CD14-positive monocyte (primary cell): Measurements from ENCODE around the gene PAPOLA. TPM values are rescaled to one million over a fixed set of nuclear protein-coding genes. Genes with fewer than 3 reads are reported as not detected.
A peak's percentile ranks its signal among the peaks of the same experiment; 100 is the strongest.

Source experiments
- DNase-seq, 3 donors: peaks; one replicate each; pipeline ENCODE4 v3.0.0-alpha.2; 2011 to 2022
- H2AFZ ChIP-seq: 2 replicates; pipeline ENCODE4 v1.6.0; 2012; ENCODE audit warnings: mild to moderate bottlenecking, low read depth, low read length, inconsistent platforms; ENCODE audit not compliant: insufficient read depth, poor library complexity, severe bottlenecking
- H3K27ac ChIP-seq, 2 donors: 1 replicate in 1 of 2; 2 replicates in 1 of 2; pipeline ENCODE4 v1.5.1; 2012 to 2013; ENCODE audit warnings: low read length in 2 of 2, control low read depth in 1 of 2, inconsistent platforms in 1 of 2, low read depth in 1 of 2, mild to moderate bottlenecking in 1 of 2
- H3K27me3 ChIP-seq, 2 donors: one replicate each; pipeline versions ENCODE4 v1.6.0 to v1.6.1; 2011 to 2013; ENCODE audit warnings: low read length in 2 of 2; ENCODE audit not compliant: control insufficient read depth in 2 of 2, insufficient read depth in 2 of 2
- H3K36me3 ChIP-seq, 2 donors: replicated peaks in 1 of 2; 1 replicate in 1 of 2; 2 replicates in 1 of 2; pipeline versions ENCODE4 v1.5.1 to v1.6.1; 2012 to 2013; ENCODE audit warnings: low read length in 2 of 2, control low read depth in 1 of 2, inconsistent platforms in 1 of 2, mild to moderate bottlenecking in 1 of 2; ENCODE audit not compliant: insufficient read depth in 2 of 2, control insufficient read depth in 1 of 2
- H3K4me1 ChIP-seq, 2 donors: 1 replicate in 1 of 2; 2 replicates in 1 of 2; pipeline versions ENCODE4 v1.5.1 to v1.6.1; 2012 to 2013; ENCODE audit warnings: low read length in 2 of 2, control low read depth in 1 of 2, inconsistent platforms in 1 of 2, mild to moderate bottlenecking in 1 of 2, moderate library complexity in 1 of 2; ENCODE audit not compliant: insufficient read depth in 2 of 2, control insufficient read depth in 1 of 2
- H3K4me2 ChIP-seq: replicated peaks from 2 replicates; pipeline ENCODE3; 2012; ENCODE audit warnings: low read length, moderate library complexity, mild to moderate bottlenecking; ENCODE audit not compliant: poor library complexity, severe bottlenecking; ENCODE audit errors: extremely low read depth
- H3K4me3 ChIP-seq, 3 experiments: fragments of 200-600 bp in 1 of 3; sonication (generic) in 1 of 3; replicated peaks in 1 of 3; 1 replicate in 2 of 3; 2 replicates in 1 of 3; pipeline ENCODE4 v1.5.1; 2011 to 2013; ENCODE audit warnings: low read length in 3 of 3, mild to moderate bottlenecking in 3 of 3, control low read depth in 2 of 3, low read depth in 2 of 3, inconsistent platforms in 1 of 3, moderate library complexity in 1 of 3
- H3K79me2 ChIP-seq: 2 replicates; pipeline ENCODE4 v1.6.0; 2012; ENCODE audit warnings: mild to moderate bottlenecking, control low read depth, inconsistent platforms, low read length, moderate library complexity; ENCODE audit not compliant: insufficient read depth
- H3K9ac ChIP-seq: 2 replicates; pipeline ENCODE4 v1.6.0; 2017; ENCODE audit warnings: low read length, mild to moderate bottlenecking; ENCODE audit not compliant: insufficient read depth, poor library complexity, severe bottlenecking
- H3K9me3 ChIP-seq, 2 donors: replicated peaks in 1 of 2; 1 replicate in 1 of 2; 2 replicates in 1 of 2; pipeline versions ENCODE4 v1.5.1 to v1.6.1; 2012 to 2013; ENCODE audit warnings: low read length in 2 of 2, control low read depth in 1 of 2; ENCODE audit not compliant: control insufficient read depth in 1 of 2, insufficient read depth in 1 of 2
- H4K20me1 ChIP-seq: 2 replicates; pipeline ENCODE4 v1.6.0; 2012; ENCODE audit warnings: mild to moderate bottlenecking, low read length, control low read depth, moderate library complexity; ENCODE audit not compliant: insufficient read depth
- H3K27ac Mint-ChIP-seq, 7 donors: one replicate each; pipeline ENCODE4 v1.8.0; 2020; ENCODE audit warnings: mild to moderate bottlenecking in 7 of 7, mixed read lengths in 7 of 7, moderate library complexity in 6 of 7, inconsistent platforms in 2 of 7
- H3K27me3 Mint-ChIP-seq, 3 donors: one replicate each; pipeline ENCODE4 v1.8.0; 2021 to 2022; ENCODE audit warnings: low read depth in 3 of 3, mild to moderate bottlenecking in 3 of 3, mixed read lengths in 3 of 3, moderate library complexity in 3 of 3, inconsistent platforms in 1 of 3
- H3K36me3 Mint-ChIP-seq, 2 donors: one replicate each; pipeline ENCODE4 v1.8.0; 2020; ENCODE audit warnings: mixed read lengths in 2 of 2, inconsistent platforms in 1 of 2, mild to moderate bottlenecking in 1 of 2
- H3K4me1 Mint-ChIP-seq: one replicate; pipeline ENCODE4 v1.8.0; 2020; ENCODE audit warnings: mild to moderate bottlenecking, mixed read lengths
- H3K4me3 Mint-ChIP-seq, 2 donors: one replicate each; pipeline ENCODE4 v1.8.0; 2020; ENCODE audit warnings: mild to moderate bottlenecking in 2 of 2, mixed read lengths in 2 of 2, moderate library complexity in 1 of 2
- H3K9me3 Mint-ChIP-seq, 7 donors: one replicate each; pipeline ENCODE4 v1.8.0; 2020 to 2022; ENCODE audit warnings: mixed read lengths in 7 of 7, mild to moderate bottlenecking in 6 of 7, moderate library complexity in 6 of 7, inconsistent platforms in 2 of 7
- WGBS: methylation state at CpG from one replicate; pipeline ENCODE4 v1.1.5; 2013; ENCODE audit warnings: missing lambda C conversion rate; ENCODE audit not compliant: insufficient coverage; 5-methylcytosine and 5-hydroxymethylcytosine counted together
- intact Hi-C, 2 donors: fragments of 100-400 bp; cut with micrococcal nuclease; formaldehyde crosslinking; loops; one replicate each; pipeline versions ENCODE4 v1.15.0 to v1.15.1; 2023
- polyA plus RNA-seq, 3 donors: library from polyadenylated mRNA; depleted of rRNA in 1 of 3; unstranded in 2 of 3; stranded (reverse) in 1 of 3; fragments of 300-500 nt in 2 of 3; fragments of >200 nt in 1 of 3; fragmentation: Illumina TruSeq in 2 of 3; gene quantifications; 1 replicate in 2 of 3; 2 replicates in 1 of 3; pipeline ENCODE4 v1.2.3, GENCODE V29; 2012 to 2021
- TF ChIP-seq, protein P1 (sequence below): fragments of 200-600 bp; IDR thresholded peaks from one replicate; pipeline ENCODE4 v1.8.0; 2022; ENCODE audit warnings: antibody characterized with exemption, mild to moderate bottlenecking

PAPOLA gene
- polyA plus RNA-seq, 3 donors = 57.9 to 87.5 (median 80.3) TPM

DNA sequence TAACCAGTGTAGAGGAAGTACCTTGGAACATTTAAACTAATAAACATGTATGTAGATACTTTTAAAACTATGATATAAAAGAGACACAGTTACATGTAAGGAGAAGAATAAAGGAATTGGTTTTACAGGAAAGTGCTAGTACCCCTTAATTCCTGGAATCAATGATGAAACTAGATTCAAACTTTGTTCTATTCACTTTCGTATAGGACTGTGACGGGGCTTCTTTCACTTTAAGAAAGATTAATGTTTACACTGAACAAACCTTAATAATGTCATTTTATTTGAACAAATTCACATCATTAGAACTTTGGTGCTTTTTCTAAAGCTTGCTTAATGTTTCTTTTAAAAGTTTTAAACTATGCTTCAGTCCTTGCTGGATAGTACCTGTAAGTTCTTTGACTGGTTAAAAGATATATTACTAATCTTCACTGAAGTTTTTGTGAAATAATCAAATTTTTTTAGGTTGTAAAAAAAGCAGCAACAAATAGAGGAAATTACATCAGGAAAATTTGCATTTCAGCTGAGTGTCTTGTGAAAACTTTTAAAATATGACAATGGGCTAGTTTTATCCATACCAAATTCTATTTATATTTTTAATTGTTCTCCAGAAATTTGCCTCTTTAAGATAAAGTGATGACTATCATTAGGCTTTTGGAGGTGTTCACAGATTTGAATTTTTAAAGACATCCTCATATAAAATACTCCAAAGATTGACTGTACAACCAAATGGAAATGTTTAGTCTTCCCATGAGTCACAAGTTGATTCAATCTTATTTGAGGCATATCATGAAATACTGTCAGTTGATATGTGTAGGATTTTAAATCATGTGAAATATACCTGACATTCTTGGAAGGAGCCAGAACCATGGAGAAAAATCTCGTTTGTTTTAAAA is 36.2 kb downstream of the PAPOLA start:
- Mint-ChIP-seq H3K36me3 (peaks cover 37 to 48% of the 10 kb centered on the region in 2 donors), H3K9me3 (no peaks in the 10 kb centered on the region), H3K4me3 (no peak overlapping the region), H3K27me3 (no peaks in the 10 kb centered on the region), H3K4me1 (no peaks in the 10 kb centered on the region), H3K27ac (peak overlapping the region in 1 of 7 donors; percentile 11)
- no peaks in the 10 kb centered on the region for H3K9me3 ChIP-seq
- WGBS = no CpG with 5 or more reads among the region's 3 CpGs
- H3K4me2 ChIP-seq = no peak overlapping the region
- no peaks in the 10 kb centered on the region for H3K27me3 ChIP-seq
- no peak overlapping the region for H2AFZ ChIP-seq
- H3K4me3 ChIP-seq = no peak overlapping the region
- H3K9ac ChIP-seq = no peak overlapping the region
- H4K20me1 ChIP-seq = no peaks in the 10 kb centered on the region
- DNase-seq = no peak
- no peaks in the 10 kb centered on the region for H3K79me2 ChIP-seq
- H3K36me3 ChIP-seq = peaks cover 46 to 71% of the 10 kb centered on the region in 2 donors
- H3K27ac ChIP-seq = no peak overlapping the region
- TF ChIP-seq, protein P1, sequence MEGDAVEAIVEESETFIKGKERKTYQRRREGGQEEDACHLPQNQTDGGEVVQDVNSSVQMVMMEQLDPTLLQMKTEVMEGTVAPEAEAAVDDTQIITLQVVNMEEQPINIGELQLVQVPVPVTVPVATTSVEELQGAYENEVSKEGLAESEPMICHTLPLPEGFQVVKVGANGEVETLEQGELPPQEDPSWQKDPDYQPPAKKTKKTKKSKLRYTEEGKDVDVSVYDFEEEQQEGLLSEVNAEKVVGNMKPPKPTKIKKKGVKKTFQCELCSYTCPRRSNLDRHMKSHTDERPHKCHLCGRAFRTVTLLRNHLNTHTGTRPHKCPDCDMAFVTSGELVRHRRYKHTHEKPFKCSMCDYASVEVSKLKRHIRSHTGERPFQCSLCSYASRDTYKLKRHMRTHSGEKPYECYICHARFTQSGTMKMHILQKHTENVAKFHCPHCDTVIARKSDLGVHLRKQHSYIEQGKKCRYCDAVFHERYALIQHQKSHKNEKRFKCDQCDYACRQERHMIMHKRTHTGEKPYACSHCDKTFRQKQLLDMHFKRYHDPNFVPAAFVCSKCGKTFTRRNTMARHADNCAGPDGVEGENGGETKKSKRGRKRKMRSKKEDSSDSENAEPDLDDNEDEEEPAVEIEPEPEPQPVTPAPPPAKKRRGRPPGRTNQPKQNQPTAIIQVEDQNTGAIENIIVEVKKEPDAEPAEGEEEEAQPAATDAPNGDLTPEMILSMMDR = no peak
- intact Hi-C loops = no loop called here
- no peaks in the 10 kb centered on the region for H3K4me1 ChIP-seq

DNA sequence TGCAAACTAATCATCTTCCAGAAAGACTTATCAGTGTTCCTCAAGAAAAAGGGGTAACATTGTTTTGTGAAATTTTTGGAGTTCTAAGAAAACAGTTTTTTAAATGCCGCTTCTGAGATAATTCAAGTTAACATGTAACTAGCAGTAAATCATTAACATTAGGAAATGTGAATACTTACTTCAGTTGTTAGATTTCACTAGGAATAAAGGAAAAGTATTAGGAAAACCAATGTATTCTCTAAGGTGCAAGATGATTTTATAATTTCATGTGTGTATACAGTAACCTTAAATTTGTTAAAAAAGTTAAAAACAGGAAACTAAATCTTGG is 36.8 kb downstream of the PAPOLA start:
- Histone ChIP-seq H3K27me3 (no peaks in the 10 kb centered on the region), H3K9ac (no peak overlapping the region), H4K20me1 (peaks cover 2% of the 10 kb centered on the region), H3K79me2 (no peaks in the 10 kb centered on the region), H3K36me3 (peaks cover 47 to 70% of the 10 kb centered on the region in 2 donors), H3K4me3 (no peak overlapping the region), H3K4me1 (no peaks in the 10 kb centered on the region), H3K27ac (no peak overlapping the region), H2AFZ (no peak overlapping the region), H3K9me3 (no peaks in the 10 kb centered on the region), H3K4me2 (no peak overlapping the region)
- no peak overlapping the region for H3K4me3 Mint-ChIP-seq
- H3K27ac Mint-ChIP-seq = no peak overlapping the region
- no peak for DNase-seq
- WGBS = no CpG with 5 or more reads among the region's 1 CpG
- H3K36me3 Mint-ChIP-seq = peaks cover 35 to 47% of the 10 kb centered on the region in 2 donors
- H3K9me3 Mint-ChIP-seq = no peaks in the 10 kb centered on the region
- no peaks in the 10 kb centered on the region for H3K27me3 Mint-ChIP-seq
- intact Hi-C loops = no loop called here
- TF ChIP-seq, protein P1 = no peak
- H3K4me1 Mint-ChIP-seq = no peaks in the 10 kb centered on the region
